Chondrocyte (in vitro differentiated cells): ENCODE measurements around the gene PIK3R1. TPM values are rescaled to one million over a fixed set of nuclear protein-coding genes. Genes with fewer than 3 reads are reported as not detected.

Source experiments
- DNase-seq: peaks from one replicate; pipeline ENCODE4 v3.0.0; 2021; ENCODE audit warnings: mixed read lengths, low spot score
- H3K27ac Mint-ChIP-seq: one replicate; pipeline ENCODE4 v1.8.0; 2021; ENCODE audit warnings: mild to moderate bottlenecking, moderate library complexity, mixed read lengths; ENCODE audit not compliant: unreplicated experiment
- H3K27me3 Mint-ChIP-seq: 2 replicates; pipeline ENCODE4 v1.8.0; 2021; ENCODE audit warnings: low read depth, mixed read lengths
- H3K36me3 Mint-ChIP-seq: 2 replicates; pipeline ENCODE4 v1.8.0; 2021; ENCODE audit warnings: low read depth, mixed read lengths
- H3K4me1 Mint-ChIP-seq: 2 replicates; pipeline ENCODE4 v1.8.0; 2021; ENCODE audit warnings: low read depth, mild to moderate bottlenecking, mixed read lengths
- H3K4me3 Mint-ChIP-seq: one replicate; pipeline ENCODE4 v1.8.0; 2021; ENCODE audit warnings: mild to moderate bottlenecking, moderate library complexity, mixed read lengths; ENCODE audit not compliant: unreplicated experiment
- H3K9me3 Mint-ChIP-seq: 2 replicates; pipeline ENCODE4 v1.8.0; 2021; ENCODE audit warnings: low read depth, mixed read lengths
- CTCF ChIP-seq: fragments of 200-600 bp; sonication (generic); IDR thresholded peaks from 2 replicates; pipeline ENCODE4 v1.5.0; 2021; ENCODE audit warnings: antibody characterized with exemption, mild to moderate bottlenecking, moderate library complexity
- total RNA-seq: library from RNA; stranded (reverse); gene quantifications from 3 replicates; pipeline ENCODE4 v1.2.1, GENCODE V29; 2021

The PIK3R1 gene
- total RNA-seq, 1 donor from 2014 or later, result 60.7 TPM

GRCh38 chr5:68222824-68223354, 7.3 kb downstream of the PIK3R1 start:
- no peak for TF ChIP-seq CTCF
- Mint-ChIP-seq H3K27ac (no peak overlapping the region), H3K4me3 (no peak overlapping the region), H3K4me1 (peaks cover 69% of the 10 kb centered on the region), H3K27me3 (no peaks in the 10 kb centered on the region), H3K9me3 (no peaks in the 10 kb centered on the region), H3K36me3 (peaks cover 21% of the 10 kb centered on the region)
- DNase-seq, result no peak

GRCh38 chr5:68223904-68224303, 8.3 kb downstream of the PIK3R1 start:
- no peak for DNase-seq
- Mint-ChIP-seq H3K27ac (no peak overlapping the region), H3K9me3 (no peaks in the 10 kb centered on the region), H3K4me1 (peaks cover 63% of the 10 kb centered on the region), H3K4me3 (no peak overlapping the region), H3K36me3 (peaks cover 23% of the 10 kb centered on the region), H3K27me3 (no peaks in the 10 kb centered on the region)
- no peak for TF ChIP-seq CTCF

GRCh38 chr5:68224509-68225187, 9.1 kb downstream of the PIK3R1 start:
- H3K36me3 Mint-ChIP-seq, result peaks cover 24% of the 10 kb centered on the region
- H3K4me1 Mint-ChIP-seq, result peaks cover 63% of the 10 kb centered on the region
- DNase-seq, result no peak
- no peak for TF ChIP-seq CTCF
- H3K4me3 Mint-ChIP-seq, result peak overlapping the region; percentile 18
- no peaks in the 10 kb centered on the region for H3K9me3 Mint-ChIP-seq
- H3K27ac Mint-ChIP-seq, result peak overlapping the region; percentile 77
- H3K27me3 Mint-ChIP-seq, result no peaks in the 10 kb centered on the region

GRCh38 chr5:68225188-68225910, 9.8 kb downstream of the PIK3R1 start:
- no peak for TF ChIP-seq CTCF
- Mint-ChIP-seq H3K4me1 (peaks cover 68% of the 10 kb centered on the region), H3K27ac (peak overlapping the region; percentile 77), H3K27me3 (no peaks in the 10 kb centered on the region), H3K4me3 (peak overlapping the region; percentile 18), H3K36me3 (peaks cover 24% of the 10 kb centered on the region), H3K9me3 (no peaks in the 10 kb centered on the region)
- DNase-seq, result no peak

- H3K36me3 Mint-ChIP-seq, result peaks cover 24% of the 10 kb centered on the region
Measured at GRCh38 chr5:68225911-68226545, 10.5 kb downstream of the PIK3R1 start.

More at GRCh38 chr5:68225911-68226545, 10.5 kb downstream of the PIK3R1 start:
- DNase-seq, result no peak
- H3K27ac Mint-ChIP-seq, result peak overlapping the region; percentile 77
- peaks cover 70% of the 10 kb centered on the region for H3K4me1 Mint-ChIP-seq
- no peak for TF ChIP-seq CTCF
- H3K9me3 Mint-ChIP-seq, result no peaks in the 10 kb centered on the region
- H3K4me3 Mint-ChIP-seq, result no peak overlapping the region
- H3K27me3 Mint-ChIP-seq, result no peaks in the 10 kb centered on the region
